ENCODE measurements around the gene CIB2.

CIB2 gene

DNA sequence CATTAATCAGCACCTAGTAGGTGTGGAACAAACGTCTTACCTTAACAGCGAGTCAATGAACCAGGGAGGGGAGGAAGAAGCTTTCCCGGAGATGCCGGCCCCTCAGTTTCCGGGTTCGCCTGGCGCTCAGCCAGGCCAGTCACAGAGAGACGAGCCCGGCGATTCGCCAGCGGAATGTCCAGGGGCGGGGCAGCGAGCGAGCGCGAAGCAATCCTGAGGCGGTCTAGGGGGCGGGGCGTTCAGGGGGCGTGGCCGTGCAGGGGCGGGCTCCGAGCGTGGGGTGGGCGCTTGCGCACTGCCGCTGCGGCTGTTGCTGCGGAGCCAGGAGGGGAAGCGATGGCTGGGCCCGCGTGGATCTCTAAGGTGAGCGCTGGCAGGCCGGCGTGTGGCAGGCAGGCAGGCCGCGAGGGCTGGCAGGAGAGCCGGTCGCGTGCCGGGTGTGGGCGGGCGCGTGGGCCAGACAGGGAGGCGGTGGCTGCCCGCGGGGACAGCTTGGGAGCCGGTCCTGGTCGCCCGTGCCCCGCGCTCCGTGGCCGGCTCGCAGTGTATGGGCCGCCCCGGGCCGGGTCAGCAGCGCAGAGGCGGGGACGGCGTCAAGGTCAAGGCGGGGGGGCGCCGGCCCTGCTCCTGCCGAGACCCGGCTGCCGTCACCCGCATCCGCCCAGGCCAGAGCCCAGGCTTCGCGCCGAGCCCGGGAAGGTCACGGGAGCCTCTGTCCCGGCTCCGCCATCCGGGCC lies 18.0 kb upstream of the CIB2 start, which contains the start of gene IDH3A:
Gene IDH3A (plus strand): TSS at position 295 of the 737 bp plus-strand sequence. CDS start 42 bp downstream, at position 337.
- peak; percentile 97 for DNase-seq (ENCODE audit: low spot score)

DNA sequence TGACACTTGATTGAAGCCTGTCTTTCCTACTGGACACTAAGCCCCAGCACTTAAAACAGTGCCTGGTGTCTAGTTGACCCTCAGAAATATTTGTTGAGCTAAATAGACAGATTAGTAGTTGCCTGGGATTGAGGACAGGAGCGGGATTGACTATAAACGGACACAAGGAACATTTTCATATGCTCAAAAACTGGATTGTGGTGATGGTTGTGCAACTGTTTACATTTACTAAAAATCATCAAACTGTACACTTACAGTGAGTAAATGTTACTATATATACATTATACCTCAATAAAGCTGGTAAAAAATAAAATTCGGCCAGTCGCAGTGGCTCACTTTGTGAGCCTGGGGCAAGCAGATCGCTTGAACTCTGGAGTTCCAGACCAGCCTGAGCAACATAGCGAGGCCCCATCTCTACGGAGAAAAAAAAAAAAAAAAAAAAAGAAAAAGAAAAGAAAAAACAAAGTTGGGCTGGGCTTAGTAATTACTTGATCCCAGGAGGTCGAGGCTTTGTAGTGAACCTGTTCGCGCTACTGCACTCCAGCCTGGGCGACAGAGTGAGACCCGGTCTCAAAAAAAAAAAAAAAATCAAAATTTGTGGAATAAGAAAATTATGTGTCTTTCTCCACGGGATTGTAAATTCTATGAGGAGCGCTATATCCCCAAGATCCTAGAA lies 17.3 kb upstream of the CIB2 start:
- no peak for DNase-seq (ENCODE audit: low spot score)

DNA sequence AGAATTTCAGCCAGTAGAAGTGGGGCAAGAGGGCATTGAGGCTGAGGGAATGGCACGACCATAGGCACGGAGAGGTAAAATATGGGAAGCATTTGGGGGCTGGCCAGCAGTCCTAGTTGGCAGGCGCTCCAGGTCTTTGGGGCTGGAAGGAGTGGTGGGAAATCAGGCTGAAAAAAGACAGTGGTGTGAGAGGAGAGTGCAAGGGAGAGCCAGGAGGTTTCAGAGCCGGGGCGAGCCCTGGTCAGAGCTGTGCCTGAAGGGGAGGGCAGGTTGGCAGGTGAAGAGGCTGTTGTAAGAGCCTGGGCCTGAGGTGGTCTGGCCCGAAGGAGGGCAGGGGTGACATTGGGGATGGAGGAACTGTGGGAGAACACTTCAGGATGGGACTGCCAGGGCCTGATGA lies 16.3 kb upstream of the CIB2 start:
- DNase-seq (ENCODE audit: low spot score): no peak

DNA sequence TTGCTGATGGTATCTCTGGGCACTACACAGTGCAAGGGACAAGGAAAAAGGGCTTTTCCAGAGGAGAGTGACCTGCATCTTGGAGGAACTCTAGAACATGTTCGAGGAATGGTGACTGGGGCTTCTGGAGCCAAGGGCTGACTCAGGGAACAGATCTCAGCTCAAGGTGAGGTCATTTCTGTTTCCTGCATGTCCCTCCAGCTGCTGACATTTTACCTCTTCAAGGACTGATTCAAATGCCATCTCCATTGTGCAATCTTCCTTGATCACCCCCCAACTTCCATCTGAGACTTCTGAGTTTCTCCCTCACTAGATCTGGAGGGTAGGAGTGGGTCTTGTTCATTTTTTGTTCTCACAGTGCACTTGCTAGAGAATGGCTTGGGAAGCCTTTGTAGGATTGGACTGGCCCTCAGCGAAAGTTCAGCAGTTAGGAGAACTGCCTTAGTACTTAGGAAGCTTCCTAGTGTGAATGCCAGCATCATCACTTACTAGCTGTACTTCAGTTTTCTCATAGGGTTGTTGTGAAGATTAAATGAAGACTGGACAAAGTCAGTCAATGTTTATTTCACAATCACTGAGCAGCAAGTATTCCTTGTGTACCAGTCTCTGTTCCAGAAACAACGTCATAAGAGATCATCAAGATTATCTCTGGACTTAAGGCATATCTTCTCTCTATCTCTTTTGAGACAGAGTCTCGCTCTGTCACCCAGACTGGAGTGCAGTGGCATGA lies 15.3 kb upstream of the CIB2 start:
- DNase-seq (ENCODE audit: low spot score): peak; percentile 59

DNA sequence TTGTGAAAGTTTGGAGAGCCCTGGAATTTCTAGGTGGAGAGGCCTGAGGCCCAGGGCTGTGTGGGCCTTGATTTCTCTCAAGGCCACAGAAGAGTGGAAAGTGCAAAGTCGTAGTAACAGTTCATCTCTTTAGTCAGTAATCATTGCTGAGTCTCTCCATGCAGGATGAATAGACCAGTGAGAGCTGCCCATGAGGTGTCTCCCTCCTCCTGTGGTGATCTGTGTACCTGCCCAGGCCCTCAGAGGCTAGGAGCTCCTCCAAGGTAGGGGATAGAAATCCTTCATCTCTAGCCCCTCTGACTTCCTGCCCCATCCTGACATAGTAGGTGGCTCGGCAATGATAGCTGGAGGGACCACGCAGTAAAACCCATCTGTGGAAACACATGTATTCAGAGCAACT lies 11.1 kb upstream of the CIB2 start:
- no peak for DNase-seq (ENCODE audit: low spot score)

DNA sequence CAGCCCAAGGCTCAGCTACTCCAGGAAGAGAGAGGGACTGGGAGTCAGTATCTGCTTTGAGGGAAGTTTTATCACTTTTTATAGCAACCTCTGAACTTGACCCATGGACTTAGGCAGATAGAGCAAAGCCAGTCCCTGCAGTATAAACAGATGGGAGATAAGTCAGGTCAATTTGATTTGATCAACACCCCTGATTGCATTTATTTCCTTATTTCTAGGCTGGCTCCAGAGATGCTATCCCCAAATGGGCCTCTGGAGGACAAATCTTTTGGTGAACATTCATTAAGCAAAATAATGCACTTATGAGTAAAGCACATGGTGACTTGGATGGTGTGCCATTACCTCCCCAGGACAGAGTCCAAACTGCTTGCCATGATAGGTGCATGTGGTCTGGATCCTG lies 9.0 kb upstream of the CIB2 start:
- DNase-seq (ENCODE audit: low spot score): no peak

DNA sequence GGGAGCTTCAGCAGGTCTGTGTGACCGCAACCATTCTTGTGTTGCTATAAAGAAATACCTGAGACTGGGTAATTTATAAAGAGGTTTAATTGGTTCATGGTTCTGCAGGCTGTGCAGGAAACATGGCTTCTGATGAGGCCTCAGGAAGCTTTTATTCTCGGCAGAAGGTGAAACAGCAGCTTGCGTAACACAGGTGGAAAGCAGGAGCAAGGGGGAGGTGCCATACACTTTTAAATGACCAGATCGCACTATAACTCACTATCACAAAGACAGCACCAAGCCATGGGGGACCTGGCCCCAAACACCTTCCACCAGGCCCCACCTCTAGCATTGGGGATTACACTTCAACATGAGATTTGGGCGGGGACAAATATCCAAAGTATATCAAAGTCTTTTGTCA lies 8.3 kb upstream of the CIB2 start:
- DNase-seq (ENCODE audit: low spot score): no peak

DNA sequence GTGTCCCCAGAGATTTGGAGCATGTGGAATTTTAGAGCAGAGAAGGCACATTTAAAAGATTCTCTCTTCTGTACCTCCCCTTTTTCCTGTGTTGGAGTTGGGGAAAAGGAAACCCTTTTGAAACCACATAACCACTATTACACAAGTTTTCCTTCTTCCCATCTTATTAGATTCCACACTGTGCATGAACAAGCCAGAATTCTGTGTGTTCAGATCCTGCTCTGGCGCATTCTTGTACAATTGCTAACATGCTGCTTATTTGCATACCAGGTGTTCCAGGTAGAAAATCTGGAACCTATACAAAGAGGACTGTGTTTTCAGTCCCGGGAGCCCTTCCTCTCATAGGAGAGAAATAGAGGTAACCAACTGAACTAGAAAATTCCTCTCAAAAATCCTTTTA lies 2.6 kb upstream of the CIB2 start:
- DNase-seq (ENCODE audit: low spot score): peak; percentile 62

DNA sequence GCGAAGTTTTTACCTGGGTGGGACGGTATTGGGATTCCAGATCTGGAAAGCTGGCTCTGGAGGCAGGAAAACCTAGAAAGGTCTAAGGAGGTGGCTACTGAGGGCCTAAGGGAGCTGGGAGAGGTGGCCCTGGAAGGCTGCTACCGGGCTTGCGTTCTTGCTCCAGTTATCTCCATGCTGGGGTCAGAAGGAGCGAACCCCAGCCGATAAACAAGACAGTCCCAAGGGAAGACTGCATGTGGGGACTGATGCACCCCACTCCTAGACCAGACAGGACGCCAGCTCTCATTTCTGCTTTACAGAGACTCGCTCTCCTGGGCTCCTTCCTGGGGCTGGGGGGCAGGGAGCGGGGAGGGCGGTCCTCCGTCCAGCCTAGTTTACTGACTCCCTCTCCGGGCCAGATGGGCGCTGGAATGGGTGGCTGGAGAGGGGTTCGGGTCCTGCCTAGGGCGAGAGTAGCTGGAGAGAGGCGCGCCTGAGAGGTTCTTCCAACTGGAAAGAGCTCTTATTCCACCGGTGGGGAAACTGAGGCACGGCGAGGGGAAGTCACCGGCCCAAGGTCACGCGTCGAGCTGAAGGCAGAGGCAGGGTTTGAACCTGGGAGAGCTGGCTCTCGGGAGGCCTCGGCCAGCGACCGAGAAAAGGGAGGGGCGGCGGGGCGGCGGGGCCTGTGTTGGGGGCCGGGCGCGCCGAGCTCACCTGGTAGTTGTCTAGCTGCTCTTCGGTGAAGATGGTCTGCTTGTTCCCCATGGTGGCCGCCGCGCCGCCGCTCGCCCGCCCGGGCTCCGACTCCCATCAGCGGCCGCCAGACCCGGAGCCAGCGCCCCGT lies 565 bp downstream of the CIB2 start:
- DNase-seq (ENCODE audit: low spot score): no peak

DNA sequence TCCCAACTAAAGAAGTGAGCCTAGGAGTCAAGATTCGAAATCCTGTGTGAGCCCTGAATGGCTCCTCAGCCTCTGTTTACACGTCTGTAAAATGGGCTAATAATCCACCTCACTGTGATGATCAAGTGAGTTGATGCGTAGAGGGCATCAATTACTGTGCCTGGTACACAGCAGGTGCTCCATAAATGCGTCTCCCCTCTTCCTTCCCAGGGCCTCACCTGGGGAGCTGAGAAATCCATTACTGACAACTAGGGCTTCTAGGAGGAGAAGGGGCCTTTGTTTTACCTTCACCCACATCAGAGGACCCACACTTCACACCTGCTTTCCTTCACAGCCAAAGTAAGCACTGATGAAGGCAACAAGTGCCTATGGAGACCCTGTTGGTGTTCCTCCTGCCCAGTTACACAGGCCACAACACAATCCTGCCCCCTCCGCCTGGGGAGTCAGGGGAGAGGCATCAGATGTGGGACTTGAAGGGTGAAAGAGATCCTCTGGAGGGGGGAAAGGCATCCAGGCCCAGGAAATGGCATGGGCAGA lies 1.4 kb downstream of the CIB2 start:
- no peak for DNase-seq (ENCODE audit: low spot score)

DNA sequence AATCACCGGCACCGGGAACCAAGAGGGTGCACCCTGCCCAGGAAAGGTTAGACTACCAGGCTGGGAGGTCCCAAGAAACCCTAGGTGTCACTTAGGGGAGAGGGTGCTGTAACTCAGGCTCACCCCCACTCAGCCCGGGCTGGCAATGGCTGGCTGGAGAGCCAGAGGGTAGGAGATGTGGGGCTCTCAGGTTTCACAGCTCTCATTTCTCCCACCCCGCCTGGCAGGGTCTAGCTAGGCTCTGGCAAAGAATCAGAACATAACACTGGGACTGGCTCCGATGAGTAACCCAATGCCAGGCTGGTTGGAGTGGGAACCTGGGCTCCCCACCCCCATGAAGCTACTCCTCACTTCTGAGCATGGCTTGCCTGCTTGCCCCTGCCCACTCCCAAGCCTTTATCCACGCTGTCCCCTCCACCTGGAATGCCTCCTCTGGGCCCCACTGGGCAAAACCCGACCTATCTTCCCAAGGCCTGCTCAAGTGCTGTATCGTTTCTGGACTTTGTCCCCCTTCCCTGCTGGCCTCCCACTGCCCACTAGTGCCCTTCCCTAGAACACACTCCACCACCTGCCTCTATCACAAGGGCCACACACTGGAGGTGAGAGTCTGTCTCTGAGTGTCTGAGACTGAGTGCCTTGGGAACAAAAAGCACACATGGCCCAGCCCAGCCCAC lies 2.0 kb downstream of the CIB2 start:
- DNase-seq (ENCODE audit: low spot score): no peak

DNA sequence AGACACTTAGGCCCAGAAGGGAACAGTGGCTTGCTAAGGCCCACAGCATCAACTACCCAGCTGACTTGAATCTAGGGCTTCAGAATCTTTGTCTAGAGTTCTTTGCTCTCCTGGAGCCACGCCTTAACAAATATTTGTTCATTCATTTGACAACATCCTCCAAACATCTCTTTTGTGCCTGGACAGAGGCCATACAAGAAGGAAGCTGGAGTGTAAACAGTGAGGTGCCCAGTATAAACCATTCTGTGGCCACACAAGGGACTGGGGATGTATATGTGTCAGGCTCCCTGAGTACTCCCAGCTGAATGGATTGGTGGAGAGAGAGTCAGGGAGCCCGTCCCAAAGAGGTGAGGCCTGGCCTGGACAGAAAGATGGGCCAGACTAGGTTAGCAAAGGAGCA lies 3.4 kb downstream of the CIB2 start:
- DNase-seq (ENCODE audit: low spot score): no peak

DNA sequence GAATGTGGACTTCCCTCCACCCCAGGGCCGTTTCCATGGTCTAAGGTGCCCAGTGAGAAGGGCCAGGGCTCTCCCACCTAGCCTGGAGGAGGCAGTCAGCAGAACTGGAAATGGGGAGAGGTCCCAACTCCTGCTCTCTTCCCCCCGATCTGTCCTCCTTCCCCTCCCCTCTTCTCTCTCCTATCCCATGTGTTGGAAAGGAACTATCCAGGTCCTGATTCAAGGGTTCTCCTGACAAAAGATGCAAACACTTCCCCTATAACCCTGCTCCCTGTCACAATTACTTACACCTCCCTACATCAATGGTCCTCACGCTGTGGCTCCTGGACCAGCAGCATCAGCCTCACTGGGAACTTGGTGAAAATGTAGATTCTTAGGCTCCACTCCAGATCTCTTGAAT lies 6.0 kb downstream of the CIB2 start:
- no peak for DNase-seq (ENCODE audit: low spot score)

DNA sequence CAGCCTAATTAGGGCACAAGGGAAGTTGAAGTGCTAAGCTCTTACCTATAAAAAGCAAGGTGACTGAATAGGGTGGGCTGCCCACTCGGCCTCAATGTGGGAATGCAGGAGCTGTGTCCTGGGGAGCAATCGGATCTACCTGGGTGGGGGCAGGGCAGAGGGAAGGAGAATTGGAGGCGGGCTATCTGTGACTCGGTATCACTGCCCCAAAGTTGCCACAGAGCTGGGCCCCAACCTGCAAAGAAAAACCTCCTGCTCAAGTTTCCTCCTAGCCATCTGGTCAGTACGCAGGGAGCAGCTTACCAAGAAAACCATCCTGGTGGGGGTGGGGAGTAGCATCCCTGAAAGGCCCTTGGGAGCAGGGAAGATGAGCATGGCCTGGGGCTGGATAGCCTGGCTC lies 10.7 kb downstream of the CIB2 start:
- no peak for DNase-seq (ENCODE audit: low spot score)

DNA sequence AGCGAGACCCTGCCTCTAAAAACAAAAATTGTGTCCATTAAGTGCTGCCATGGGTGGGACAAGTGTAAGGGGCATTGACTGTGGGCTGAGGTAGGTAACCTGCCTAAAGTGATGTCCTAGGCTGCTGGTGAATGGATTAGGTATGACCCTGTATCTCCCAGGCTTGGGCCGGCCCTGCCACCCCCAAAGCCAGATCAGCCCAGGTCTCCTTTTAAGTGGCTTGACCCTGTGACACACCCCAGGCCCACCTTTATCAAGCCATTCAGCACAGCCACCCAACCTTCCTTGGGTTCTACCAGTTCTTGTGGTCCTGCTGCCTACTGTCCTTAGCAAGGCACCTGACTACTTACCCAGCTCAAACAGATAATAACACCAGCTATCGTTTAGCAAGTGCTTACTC lies 18.7 kb downstream of the CIB2 start:
- no peak for DNase-seq (ENCODE audit: low spot score)

DNA sequence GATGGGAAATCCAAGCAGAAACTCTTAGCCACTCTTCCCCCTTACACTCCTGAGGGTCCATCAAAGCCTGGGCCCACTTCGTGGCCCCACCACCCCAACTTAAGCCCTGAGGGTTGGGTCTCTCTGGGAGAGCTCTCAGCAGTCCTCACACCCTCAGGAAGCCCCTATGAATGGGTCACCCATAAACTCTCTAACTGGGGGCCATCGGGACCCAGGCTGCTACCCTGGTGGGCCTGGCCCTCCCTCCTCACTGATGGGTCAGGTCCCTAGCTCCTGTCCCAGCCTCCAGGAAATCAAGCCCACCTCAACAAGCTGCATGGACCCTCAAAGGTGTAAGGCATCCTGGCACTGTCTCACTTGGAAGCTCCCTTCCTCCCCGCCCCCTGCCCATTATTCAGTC lies 19.5 kb downstream of the CIB2 start:
- DNase-seq (ENCODE audit: low spot score): no peak

DNA sequence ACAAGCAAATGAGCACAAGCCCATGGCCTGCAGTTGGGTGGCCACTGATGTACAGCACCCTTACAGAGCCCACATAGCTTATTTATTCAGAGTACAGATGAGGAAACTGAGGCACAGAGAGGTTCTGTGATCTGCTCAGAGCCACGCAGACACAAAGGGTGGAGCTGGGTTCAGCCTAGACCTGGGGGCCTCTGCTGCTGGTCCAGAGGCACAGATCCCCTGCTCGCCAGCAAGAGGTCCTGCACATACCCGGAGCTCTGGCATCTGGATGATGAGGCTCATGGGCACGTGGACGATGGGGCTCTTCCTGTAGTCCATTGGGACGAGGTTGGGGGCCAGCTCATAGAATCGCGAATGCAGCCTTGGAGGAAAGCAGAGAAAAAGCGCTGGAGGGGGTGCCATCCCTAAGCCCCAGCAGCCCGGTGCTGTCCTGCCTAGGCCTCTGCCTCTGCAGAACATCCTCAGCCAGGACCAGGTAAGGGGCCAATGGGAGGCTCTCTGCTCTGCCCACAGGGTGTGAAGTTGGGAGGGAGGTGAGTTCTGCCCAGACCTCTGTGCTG lies 20.2 kb downstream of the CIB2 start:
- DNase-seq (ENCODE audit: low spot score): no peak

DNA sequence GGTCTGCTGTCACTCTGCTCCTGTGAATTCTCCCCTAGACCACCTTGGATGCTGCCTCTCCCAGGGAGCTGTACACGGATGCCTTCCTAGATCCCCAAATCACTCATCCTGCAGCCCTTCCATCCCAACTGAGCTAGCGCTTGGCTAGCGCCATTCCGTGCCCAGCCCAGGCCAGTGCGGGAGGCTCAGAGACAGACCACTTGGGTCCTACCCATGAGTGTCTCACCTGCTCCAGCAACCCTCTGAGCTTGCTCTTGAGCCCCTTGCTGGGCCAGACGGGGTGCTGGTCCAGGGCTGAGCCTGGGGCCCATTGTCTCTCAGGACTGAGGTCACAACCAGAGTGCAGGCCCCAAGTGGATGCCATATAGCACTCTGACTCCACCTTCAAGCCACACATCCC lies 21.1 kb downstream of the CIB2 start:
- no peak for DNase-seq (ENCODE audit: low spot score)

DNA sequence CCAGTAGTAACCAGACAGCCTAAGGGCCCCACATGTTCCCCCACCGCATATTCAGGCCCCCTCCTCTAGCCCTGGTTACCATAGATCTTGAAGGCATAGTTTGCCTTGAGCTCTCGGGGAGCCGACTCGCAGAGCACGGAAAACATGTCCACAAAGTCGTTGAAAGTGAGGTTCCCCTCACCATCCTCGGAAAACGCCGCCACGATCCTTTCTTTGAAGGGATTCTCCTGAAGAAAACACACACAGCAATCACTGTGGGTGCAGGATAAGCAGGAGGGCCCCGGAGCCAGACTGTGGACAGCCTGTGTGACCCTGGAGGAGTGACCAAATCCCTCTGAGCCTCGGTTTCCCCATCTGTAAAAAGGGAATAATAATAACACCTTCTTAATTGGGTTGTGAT lies 22.1 kb downstream of the CIB2 start:
- DNase-seq (ENCODE audit: low spot score): no peak

DNA sequence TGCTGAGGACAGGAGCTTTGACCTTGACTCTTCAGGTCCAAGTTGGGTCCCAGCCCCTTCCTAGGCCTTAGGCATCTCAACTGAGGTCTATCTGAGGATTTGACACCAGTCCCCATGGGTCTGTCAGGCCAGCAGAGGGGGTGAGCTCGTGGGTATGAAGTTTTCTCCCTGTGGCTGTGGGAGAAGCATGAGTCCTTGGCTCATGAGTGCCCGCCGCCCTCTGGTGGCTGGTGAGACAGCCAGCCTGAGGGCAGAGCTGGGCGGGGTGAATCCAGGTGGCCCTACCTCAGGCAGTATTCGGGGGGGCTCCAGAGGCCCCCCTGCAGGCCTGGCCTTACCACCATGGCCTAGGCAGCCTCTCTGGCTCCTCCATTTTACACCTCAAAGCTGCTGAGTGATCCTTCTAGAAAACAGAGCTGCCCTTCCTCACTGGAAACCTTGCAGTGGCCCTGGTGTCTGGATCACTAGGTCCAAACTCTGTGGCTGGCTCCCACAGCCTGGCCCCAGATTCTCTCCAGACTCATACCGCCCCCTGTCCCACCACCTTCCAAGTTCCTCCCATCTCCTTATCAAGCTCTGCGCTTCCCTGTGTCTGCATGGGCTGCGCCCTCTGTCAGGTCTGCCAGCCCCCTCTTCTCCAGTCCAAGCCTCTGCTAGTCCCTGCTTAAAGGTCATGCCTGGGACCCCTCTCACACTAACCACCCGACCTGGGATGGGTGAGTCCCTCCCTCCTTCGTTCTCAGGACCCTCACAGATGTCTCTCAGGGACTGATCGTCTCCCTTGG lies 22.8 kb downstream of the CIB2 start:
- peak; percentile 83 for DNase-seq (ENCODE audit: low spot score)

Data from kidney tubule cell (primary cell).